ENCODE results near the gene SLC35F2.

- no peak for TF ChIP-seq POLR2A (IDR thresholded peaks at IDR 0.05)
- TF ChIP-seq CTCF (IDR thresholded peaks at IDR 0.05) = no peak
Observed at GRCh38 chr11:107757661-107758060, 100.9 kb downstream of the SLC35F2 start.

Measured in vagina (tissue), 2 donors.